Measurements from ENCODE around the gene ALPI. TPM values are rescaled to one million over a fixed set of nuclear protein-coding genes. Genes with fewer than 3 reads are reported as not detected.

ALPI gene
- total and polyA plus RNA-seq, 10 of the 15 experiments (the other 5 are each of a cell fraction or from before 2014, with no cell fraction given) = not detected

DNA sequence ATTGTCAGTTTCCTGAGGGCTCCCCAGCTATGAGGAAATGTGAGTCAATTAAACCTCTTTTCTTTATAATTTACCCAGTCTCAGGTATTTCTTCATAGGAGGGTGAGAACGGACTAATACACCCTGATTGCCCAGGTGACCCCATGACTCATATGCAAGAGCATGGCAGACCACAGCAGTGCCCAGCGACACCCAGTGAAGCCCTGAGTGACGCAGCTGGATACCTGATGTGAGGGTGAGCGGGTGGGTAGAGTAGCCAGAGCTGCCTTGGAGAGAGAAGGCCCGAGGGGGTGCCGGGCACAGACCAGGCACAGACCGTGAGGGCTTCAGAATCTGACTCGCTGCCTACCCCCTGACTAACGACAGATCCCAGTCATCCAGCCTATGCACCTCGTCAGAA, 33.9 kb upstream of the ALPI start:
- TF ChIP-seq JUND (IDR thresholded peaks at IDR 0.05; ENCODE audit: low read depth, low read length) (no peak), BCL11A (IDR thresholded peaks at IDR 0.05; ENCODE audit: low read depth, low read length) (no peak), STAT3 (IDR thresholded peaks at IDR 0.05; ENCODE audit: low read depth, low read length) (no peak), BHLHE40 (IDR thresholded peaks at IDR 0.05; ENCODE audit: borderline replicate concordance in 1 of 2, low read depth in 2 of 2, low read length in 1 of 2) (no peak), HCFC1 (IDR thresholded peaks at IDR 0.05; ENCODE audit: low read length) (no peak), RAD21 (IDR thresholded peaks at IDR 0.05; ENCODE audit: insufficient read depth, low read depth, low read length) (no peak), GATAD2B (conservative IDR thresholded peaks at IDR 0.05; ENCODE audit: low read depth) (no peak), RELA (IDR thresholded peaks at IDR 0.05; ENCODE audit: borderline replicate concordance, partially characterized antibody) (no peak), TCF7 (IDR thresholded peaks at IDR 0.05; ENCODE audit: borderline replicate concordance) (no peak), TARDBP (IDR thresholded peaks at IDR 0.05; ENCODE audit: borderline replicate concordance) (no peak), EGR1 (IDR thresholded peaks at IDR 0.05; ENCODE audit: borderline replicate concordance in 1 of 2, low read depth in 2 of 2, low read length in 2 of 2) (no peak)
- TF ChIP-seq, protein P1, sequence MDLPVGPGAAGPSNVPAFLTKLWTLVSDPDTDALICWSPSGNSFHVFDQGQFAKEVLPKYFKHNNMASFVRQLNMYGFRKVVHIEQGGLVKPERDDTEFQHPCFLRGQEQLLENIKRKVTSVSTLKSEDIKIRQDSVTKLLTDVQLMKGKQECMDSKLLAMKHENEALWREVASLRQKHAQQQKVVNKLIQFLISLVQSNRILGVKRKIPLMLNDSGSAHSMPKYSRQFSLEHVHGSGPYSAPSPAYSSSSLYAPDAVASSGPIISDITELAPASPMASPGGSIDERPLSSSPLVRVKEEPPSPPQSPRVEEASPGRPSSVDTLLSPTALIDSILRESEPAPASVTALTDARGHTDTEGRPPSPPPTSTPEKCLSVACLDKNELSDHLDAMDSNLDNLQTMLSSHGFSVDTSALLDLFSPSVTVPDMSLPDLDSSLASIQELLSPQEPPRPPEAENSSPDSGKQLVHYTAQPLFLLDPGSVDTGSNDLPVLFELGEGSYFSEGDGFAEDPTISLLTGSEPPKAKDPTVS (IDR thresholded peaks at IDR 0.05; ENCODE audit: low read depth, low read length) = no peak
- TF ChIP-seq, protein P2, sequence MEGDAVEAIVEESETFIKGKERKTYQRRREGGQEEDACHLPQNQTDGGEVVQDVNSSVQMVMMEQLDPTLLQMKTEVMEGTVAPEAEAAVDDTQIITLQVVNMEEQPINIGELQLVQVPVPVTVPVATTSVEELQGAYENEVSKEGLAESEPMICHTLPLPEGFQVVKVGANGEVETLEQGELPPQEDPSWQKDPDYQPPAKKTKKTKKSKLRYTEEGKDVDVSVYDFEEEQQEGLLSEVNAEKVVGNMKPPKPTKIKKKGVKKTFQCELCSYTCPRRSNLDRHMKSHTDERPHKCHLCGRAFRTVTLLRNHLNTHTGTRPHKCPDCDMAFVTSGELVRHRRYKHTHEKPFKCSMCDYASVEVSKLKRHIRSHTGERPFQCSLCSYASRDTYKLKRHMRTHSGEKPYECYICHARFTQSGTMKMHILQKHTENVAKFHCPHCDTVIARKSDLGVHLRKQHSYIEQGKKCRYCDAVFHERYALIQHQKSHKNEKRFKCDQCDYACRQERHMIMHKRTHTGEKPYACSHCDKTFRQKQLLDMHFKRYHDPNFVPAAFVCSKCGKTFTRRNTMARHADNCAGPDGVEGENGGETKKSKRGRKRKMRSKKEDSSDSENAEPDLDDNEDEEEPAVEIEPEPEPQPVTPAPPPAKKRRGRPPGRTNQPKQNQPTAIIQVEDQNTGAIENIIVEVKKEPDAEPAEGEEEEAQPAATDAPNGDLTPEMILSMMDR (IDR thresholded peaks at IDR 0.05 in 2 of 3, conservative IDR thresholded peaks at IDR 0.05 in 1 of 3; ENCODE audit: control insufficient read depth in 2 of 3, extremely low read depth in 1 of 3, insufficient read depth in 1 of 3, low read depth in 3 of 3, low read length in 3 of 3) = no peak
- TF ChIP-seq, protein P3, sequence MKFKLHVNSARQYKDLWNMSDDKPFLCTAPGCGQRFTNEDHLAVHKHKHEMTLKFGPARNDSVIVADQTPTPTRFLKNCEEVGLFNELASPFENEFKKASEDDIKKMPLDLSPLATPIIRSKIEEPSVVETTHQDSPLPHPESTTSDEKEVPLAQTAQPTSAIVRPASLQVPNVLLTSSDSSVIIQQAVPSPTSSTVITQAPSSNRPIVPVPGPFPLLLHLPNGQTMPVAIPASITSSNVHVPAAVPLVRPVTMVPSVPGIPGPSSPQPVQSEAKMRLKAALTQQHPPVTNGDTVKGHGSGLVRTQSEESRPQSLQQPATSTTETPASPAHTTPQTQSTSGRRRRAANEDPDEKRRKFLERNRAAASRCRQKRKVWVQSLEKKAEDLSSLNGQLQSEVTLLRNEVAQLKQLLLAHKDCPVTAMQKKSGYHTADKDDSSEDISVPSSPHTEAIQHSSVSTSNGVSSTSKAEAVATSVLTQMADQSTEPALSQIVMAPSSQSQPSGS (IDR thresholded peaks at IDR 0.05; ENCODE audit: low read length) = no peak
- TF ChIP-seq, protein P4, sequence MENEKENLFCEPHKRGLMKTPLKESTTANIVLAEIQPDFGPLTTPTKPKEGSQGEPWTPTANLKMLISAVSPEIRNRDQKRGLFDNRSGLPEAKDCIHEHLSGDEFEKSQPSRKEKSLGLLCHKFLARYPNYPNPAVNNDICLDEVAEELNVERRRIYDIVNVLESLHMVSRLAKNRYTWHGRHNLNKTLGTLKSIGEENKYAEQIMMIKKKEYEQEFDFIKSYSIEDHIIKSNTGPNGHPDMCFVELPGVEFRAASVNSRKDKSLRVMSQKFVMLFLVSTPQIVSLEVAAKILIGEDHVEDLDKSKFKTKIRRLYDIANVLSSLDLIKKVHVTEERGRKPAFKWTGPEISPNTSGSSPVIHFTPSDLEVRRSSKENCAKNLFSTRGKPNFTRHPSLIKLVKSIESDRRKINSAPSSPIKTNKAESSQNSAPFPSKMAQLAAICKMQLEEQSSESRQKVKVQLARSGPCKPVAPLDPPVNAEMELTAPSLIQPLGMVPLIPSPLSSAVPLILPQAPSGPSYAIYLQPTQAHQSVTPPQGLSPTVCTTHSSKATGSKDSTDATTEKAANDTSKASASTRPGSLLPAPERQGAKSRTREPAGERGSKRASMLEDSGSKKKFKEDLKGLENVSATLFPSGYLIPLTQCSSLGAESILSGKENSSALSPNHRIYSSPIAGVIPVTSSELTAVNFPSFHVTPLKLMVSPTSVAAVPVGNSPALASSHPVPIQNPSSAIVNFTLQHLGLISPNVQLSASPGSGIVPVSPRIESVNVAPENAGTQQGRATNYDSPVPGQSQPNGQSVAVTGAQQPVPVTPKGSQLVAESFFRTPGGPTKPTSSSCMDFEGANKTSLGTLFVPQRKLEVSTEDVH (IDR thresholded peaks at IDR 0.05; ENCODE audit: low read depth, partially characterized antibody) = no peak
- DNase-seq (ENCODE audit: low read depth, low spot score) (no peak), ATAC-seq (no peak), FAIRE-seq (no peak)
- H3K36me3 ChIP-seq (ENCODE audit: control insufficient read depth in 2 of 2, insufficient read depth in 2 of 2, low read length in 1 of 2) = no peaks in the 10 kb centered on the region
- ChIA-PET CTCF (no interaction called here), RAD21 (ENCODE audit: unreplicated experiment) (no interaction called here), SMC1A (ENCODE audit: uncharacterized antibody, unreplicated experiment) (no interaction called here), POLR2A (no interaction called here)
- no peaks in the 10 kb centered on the region; the same call in 2 of the 3 replicates for H3K9me3 ChIP-seq (replicated peaks; ENCODE audit: control insufficient read depth, insufficient read depth, low read length)
- no peaks in the 10 kb centered on the region for H3K79me2 ChIP-seq (ENCODE audit: control insufficient read depth, insufficient read depth, low read length)
- H3K4me1 ChIP-seq (ENCODE audit: control insufficient read depth, insufficient read depth, low read length) = no peaks in the 10 kb centered on the region
- H3K27ac ChIP-seq (ENCODE audit: control insufficient read depth, insufficient read depth) = no peak overlapping the region
- no TSS peak for BruUV-seq (replicated peaks)
- intact Hi-C loops (cut with micrococcal nuclease; ENCODE audit: unreplicated experiment) (no loop called here), in situ Hi-C loops (cut with MboI) (no loop called here)
- WGBS (ENCODE audit: insufficient coverage, insufficient replicate concordance, low lambda C conversion rate, missing lambda C conversion rate) = 59% methylated on average over 10 of the region's 10 CpGs
- H2AFZ ChIP-seq (ENCODE audit: control insufficient read depth, low read depth, low read length) = no peak overlapping the region
- H3K9ac ChIP-seq (ENCODE audit: control insufficient read depth, insufficient read depth, low read length) = no peak overlapping the region
- no peaks in the 10 kb centered on the region for H4K20me1 ChIP-seq (ENCODE audit: control insufficient read depth, insufficient read depth)
- no peak overlapping the region for H3K4me3 ChIP-seq
- no peak overlapping the region for H3K4me2 ChIP-seq (ENCODE audit: control insufficient read depth, insufficient read depth)
- peaks cover 8% of the 10 kb centered on the region in 2 experiments; a peak in 3 of 4 replicates for H3K27me3 ChIP-seq (replicated peaks in 1 of 2; ENCODE audit: control insufficient read depth in 2 of 2, insufficient read depth in 2 of 2, low read length in 1 of 2)
